GM18861 (cell line): Measurements from ENCODE around the gene SULT1A3.
"Not testable (repeated sequence)": the region's sequence is repeated elsewhere in the genome, so short reads cannot be mapped to it uniquely, and the experiment has no call there.

ENCODE experiments used
- ATAC-seq: cut with Tn5 transposase; IDR thresholded peaks from one replicate; pipeline ENCODE4 v1.9.1; 2021; ENCODE audit not compliant: unreplicated experiment

SULT1A3 gene

GRCh38 chr16:30199049-30199448, at the start of gene SULT1A3:
SULT1A3 (plus strand) TSS chr16:30199255; CDS start chr16:30200729, 1,474 bp downstream.
- not testable (repeated sequence) for ATAC-seq

DNA sequence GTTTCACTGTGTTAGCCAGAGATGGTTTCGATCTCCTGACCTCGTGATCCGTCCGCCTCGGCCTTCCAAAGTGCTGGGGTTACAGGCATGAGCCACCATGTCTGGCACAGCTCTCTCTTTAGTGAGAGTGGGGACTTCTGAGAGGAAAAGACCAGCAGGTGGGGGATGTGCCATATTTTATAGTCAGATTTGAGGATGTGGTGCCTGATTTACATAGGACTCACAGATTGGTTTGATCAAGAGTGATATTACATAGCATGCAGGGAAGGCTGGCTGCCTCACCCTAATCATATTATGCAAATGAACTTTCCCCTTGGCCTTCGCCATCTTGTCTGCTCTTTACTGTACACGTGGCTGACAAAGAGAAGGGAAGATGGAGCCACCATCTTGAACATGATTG, 48.0 kb upstream of the SULT1A3 start:
- ATAC-seq: no peak

GRCh38 chr16:30152517-30152916, 46.5 kb upstream of the SULT1A3 start:
- ATAC-seq: no peak

GRCh38 chr16:30155188-30155587, 43.9 kb upstream of the SULT1A3 start:
- ATAC-seq: no peak

GRCh38 chr16:30157214-30157613, 41.8 kb upstream of the SULT1A3 start:
- no peak for ATAC-seq

DNA sequence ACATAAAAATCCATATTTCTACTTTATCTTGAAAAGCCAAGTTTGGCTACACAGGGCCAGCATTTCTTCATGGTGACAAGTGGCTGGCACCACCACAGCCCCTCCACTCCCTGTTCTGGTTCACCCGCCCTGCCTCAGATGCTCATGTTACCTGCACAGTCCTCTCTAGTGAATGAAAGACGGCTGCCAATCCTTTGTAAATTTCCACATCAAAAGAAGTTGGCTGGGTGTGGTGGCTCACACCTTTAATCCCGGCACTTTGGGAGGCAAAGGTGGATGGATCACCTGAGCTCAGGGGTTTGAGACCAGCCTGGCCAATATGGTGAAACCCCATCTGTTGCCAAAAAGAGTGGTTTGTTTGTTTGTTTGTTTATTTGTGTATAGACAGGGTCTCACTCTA, 35.5 kb upstream of the SULT1A3 start:
- no peak for ATAC-seq

GRCh38 chr16:30166202-30166902, 32.7 kb upstream of the SULT1A3 start:
- ATAC-seq: no peak

- ATAC-seq: not testable (repeated sequence)
These were observed 30.3 kb upstream of the SULT1A3 start for GRCh38 chr16:30168746-30169145.

- not testable (repeated sequence) for ATAC-seq
These were observed 29.6 kb upstream of the SULT1A3 start for GRCh38 chr16:30169416-30169815.

DNA sequence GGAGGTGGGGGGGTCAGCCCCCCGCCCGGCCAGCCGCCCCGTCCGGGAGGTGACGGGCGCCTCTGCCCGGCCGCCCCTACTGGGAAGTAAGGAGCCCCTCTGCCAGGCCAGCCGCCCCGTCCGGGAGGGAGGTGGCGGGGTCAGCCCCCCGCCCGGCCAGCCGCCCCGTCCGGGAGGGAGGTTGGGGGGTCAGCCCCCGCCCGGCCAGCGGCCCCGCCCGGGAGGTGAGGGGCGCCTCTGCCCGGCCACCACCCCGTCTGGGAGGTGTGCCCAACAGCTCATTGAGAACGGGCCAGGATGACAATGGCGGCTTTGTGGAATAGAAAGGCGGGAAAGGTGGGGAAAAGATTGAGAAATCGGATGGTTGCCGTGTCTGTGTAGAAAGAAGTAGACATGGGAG, 28.9 kb upstream of the SULT1A3 start:
- ATAC-seq: not testable (repeated sequence)

- ATAC-seq: no peak
These were observed 26.0 kb upstream of the SULT1A3 start for GRCh38 chr16:30173054-30173453.

GRCh38 chr16:30176876-30177275, 22.2 kb upstream of the SULT1A3 start:
- not testable (repeated sequence) for ATAC-seq

DNA sequence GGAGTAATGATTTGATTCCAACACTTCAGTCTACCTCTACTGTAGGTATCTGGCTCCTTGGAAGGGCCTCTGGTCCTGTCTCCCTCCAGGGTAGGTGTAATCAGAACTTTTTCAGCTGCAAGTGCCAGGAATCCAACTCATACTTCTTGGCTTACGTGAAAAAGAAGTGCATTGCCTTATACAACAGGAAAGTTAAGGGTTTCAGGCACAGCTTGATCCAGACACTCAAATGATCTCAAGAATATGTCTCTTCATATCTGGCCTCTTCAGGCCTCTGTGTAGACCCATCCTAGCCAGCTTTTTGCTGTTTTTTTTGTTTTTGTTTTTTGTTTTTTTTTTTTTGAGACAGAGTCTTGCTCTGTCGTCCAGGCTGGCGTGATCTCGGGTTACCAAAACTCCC, 19.9 kb upstream of the SULT1A3 start:
- ATAC-seq: no peak

- ATAC-seq: no peak
These were observed 19.1 kb upstream of the SULT1A3 start for GRCh38 chr16:30179931-30180330.

DNA sequence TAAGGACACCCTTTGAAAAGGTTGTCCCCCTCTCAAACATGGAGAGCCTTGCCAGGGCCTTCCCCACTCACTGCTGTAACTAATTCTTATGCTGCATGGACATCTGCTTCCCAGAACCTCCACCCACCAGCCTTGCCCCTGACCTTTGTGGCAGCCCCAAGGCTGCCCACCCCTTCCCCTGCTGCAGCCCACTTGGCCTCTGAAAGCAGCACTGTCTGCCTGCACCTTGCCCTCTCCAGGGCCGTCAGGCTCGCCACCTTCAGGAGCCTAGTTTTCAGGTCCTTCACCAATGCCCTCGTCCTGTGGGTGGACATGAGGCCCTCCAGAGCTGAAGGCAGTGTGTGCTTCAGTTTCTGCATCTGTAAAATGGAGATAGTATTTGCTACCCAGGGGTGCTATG, 18.3 kb upstream of the SULT1A3 start:
- no peak for ATAC-seq

DNA sequence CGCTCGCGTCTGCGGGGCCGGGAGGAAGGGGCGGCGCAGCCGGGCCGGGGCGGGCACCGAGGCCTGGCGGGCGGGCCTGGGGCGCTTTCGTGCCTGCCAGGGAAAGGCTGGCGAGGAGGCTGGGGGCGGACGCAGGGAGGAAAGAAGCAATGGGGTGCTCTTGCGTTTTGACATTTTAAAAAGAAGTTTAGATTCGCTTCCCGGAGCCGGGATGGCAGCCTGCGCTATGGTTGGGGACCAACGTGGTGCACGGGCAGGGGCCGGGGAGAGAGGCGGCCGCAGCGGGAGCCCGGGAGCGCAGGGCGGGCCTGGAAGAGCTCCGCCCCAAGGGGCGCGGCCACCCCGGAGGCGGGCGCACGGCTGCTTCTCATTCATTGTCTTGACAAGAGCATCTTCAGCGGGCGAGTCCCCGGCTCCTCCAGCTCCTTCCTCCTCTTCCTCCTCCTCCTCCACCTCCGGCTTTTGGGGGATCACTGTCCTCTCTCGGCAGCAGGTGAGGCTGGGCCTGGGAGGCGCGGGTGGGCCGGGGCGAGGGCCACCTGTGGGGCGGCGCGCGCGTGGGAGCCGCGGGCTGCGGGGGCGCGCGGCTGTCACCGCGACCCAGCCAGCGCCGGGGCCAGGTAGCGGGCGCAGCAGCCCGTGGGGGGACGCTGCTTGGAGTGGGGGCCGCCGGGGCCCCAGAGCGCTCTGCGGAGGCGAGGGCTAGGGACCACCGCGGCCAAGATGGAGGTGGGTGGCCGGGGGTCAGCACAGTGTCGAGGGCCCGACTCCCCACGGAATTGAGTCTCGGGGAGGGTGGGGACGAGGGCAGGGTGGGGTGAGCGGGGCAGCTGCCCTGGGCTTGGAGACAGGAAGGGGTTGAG, 15.6 kb upstream of the SULT1A3 start, which contains the start of gene CORO1A:
TSS of gene CORO1A (plus strand) at position 370 of the 863 bp plus-strand sequence. CDS start 1,608 bp downstream, outside the sequence.
- ATAC-seq: no peak

DNA sequence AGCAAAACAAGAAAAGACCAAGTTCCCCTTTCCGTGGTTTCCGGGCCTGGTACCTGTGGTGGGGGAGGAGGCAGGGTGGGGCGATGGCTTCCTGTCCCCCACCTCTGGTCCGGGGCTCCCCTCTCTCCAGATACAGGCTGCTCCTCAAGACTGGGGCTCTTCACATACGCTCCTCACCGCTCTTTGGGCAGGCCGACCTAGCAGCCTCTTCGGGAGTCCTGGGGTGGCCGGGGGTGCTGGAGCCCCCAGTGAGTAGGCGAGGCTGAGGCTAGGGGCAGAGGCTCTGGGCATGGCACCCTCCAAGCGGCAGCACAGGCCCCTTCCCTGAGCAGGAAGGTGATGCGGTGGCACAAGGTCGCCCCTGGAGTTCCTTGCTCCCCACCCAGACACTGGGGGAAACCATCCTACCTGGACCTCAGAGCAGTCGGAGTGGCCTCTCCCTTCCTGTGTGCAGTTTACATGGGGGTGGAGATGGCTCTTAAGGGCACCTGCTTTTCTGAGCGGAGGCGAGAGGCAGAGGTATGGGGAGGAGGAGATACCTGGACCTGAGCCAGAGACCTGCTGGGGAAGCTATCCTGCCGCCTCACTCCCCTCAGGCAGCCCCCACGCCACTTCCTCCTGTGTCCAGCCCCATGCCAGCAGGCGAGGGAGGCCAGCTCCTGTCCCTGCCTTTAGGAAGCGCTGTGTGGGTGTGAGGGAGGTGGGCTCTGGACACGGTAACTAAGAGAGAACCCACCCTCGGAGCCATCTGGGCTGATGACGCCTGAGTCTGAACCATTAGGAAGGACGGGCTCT, 14.8 kb upstream of the SULT1A3 start:
- ATAC-seq: no peak

DNA sequence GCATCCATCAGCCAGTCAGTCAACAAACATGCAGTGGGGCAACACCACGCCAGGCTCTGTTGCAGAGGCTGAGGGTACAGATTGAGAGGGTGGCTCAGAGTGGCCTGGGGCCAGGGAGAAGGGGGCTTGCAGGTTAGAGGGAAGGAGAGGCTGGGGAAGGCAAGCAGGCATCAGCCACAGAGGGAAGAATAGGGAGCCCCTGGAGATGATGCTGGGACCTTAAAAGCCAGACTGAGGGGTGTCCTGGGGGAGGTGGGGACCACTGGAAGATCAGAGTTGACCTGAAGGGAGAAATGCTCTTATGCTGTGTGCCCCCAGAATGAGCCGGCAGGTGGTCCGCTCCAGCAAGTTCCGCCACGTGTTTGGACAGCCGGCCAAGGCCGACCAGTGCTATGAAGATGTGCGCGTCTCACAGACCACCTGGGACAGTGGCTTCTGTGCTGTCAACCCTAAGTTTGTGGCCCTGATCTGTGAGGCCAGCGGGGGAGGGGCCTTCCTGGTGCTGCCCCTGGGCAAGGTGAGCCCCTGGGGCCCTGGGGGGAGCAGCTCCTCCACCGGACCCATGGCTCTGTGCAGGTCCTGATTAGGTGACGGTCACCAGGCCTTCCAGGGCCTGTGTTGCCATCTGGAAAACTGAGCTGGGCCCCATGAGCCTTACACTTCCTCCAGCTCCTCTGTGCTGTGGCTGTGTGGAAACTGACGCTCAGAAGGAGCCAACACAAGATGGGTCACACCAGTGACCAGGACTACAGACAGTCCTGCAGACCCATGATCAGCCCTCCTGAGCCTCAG, 14.0 kb upstream of the SULT1A3 start:
- no peak for ATAC-seq

GRCh38 chr16:30185683-30186421, 13.2 kb upstream of the SULT1A3 start:
- no peak for ATAC-seq

- ATAC-seq: no peak
These were observed 12.6 kb upstream of the SULT1A3 start for GRCh38 chr16:30186444-30186781.
